NT2/D1 (cell line): ENCODE results near the gene SYT4.

Source experiments
- DNase-seq: peaks from one replicate; pipeline ENCODE4 v3.0.0-alpha.2; 2011; ENCODE audit warnings: low read depth, low spot score
- H3K27me3 ChIP-seq: 2 replicates; pipeline ENCODE4 v1.6.0; 2011; ENCODE audit warnings: mild to moderate bottlenecking; ENCODE audit not compliant: insufficient read length, insufficient read depth
- H3K36me3 ChIP-seq: 2 replicates; pipeline ENCODE4 v1.6.1; 2011; ENCODE audit warnings: mild to moderate bottlenecking, low read length, mixed read lengths; ENCODE audit not compliant: insufficient read depth, insufficient read length
- H3K4me1 ChIP-seq: 2 replicates; pipeline ENCODE4 v1.5.1; 2011; ENCODE audit not compliant: insufficient read depth, insufficient read length
- H3K4me3 ChIP-seq: 2 replicates; pipeline ENCODE4 v1.5.1; 2011; ENCODE audit warnings: low read depth; ENCODE audit not compliant: insufficient read length
- H3K9ac ChIP-seq: 2 replicates; pipeline ENCODE4 v1.6.0; 2011; ENCODE audit warnings: low read depth; ENCODE audit not compliant: insufficient read length
- H3K9me3 ChIP-seq: 2 replicates; pipeline ENCODE4 v1.5.1; 2011; ENCODE audit warnings: mild to moderate bottlenecking, low read length; ENCODE audit not compliant: insufficient read depth
- SUZ12 ChIP-seq: IDR thresholded peaks from 2 replicates; pipeline ENCODE4 v1.6.1; 2011; ENCODE audit not compliant: insufficient read length, insufficient read depth; ENCODE audit errors: extremely low read depth
- YY1 ChIP-seq: IDR thresholded peaks from 2 replicates; pipeline ENCODE4 v1.6.1; 2011; ENCODE audit not compliant: insufficient read length, insufficient read depth
- ZNF274 ChIP-seq: IDR thresholded peaks from 2 replicates; pipeline ENCODE4 v1.6.1; 2011; ENCODE audit warnings: mild to moderate bottlenecking, low read depth, low read length

The SYT4 gene

GRCh38 chr18:43279015-43279744 lies 1.9 kb upstream of the SYT4 start:
- Histone ChIP-seq H3K4me3 (no peak overlapping the region), H3K27me3 (no peaks in the 10 kb centered on the region), H3K36me3 (no peaks in the 10 kb centered on the region), H3K9ac (no peak overlapping the region), H3K9me3 (no peaks in the 10 kb centered on the region), H3K4me1 (no peaks in the 10 kb centered on the region)
- TF ChIP-seq SUZ12 (no peak), ZNF274 (no peak), YY1 (no peak)
- peak; percentile 65 for DNase-seq

GRCh38 chr18:43278355-43278754 lies 1.1 kb upstream of the SYT4 start:
- H3K4me1 ChIP-seq = no peaks in the 10 kb centered on the region
- no peaks in the 10 kb centered on the region for H3K36me3 ChIP-seq
- TF ChIP-seq SUZ12 = no peak
- no peak for TF ChIP-seq ZNF274
- TF ChIP-seq YY1 = no peak
- H3K9ac ChIP-seq = no peak overlapping the region
- H3K27me3 ChIP-seq = no peaks in the 10 kb centered on the region
- DNase-seq = no peak
- no peaks in the 10 kb centered on the region for H3K9me3 ChIP-seq
- H3K4me3 ChIP-seq = no peak overlapping the region

GRCh38 chr18:43276491-43276890 lies 799 bp downstream of the SYT4 start:
- no peak overlapping the region for H3K4me3 ChIP-seq
- H3K36me3 ChIP-seq = no peaks in the 10 kb centered on the region
- H3K9me3 ChIP-seq = no peaks in the 10 kb centered on the region
- H3K4me1 ChIP-seq = no peaks in the 10 kb centered on the region
- H3K9ac ChIP-seq = no peak overlapping the region
- DNase-seq = no peak
- TF ChIP-seq ZNF274 (no peak), SUZ12 (no peak), YY1 (no peak)
- H3K27me3 ChIP-seq = no peaks in the 10 kb centered on the region

- no peak overlapping the region for H3K9ac ChIP-seq
- H3K27me3 ChIP-seq = no peaks in the 10 kb centered on the region
- no peak overlapping the region for H3K4me3 ChIP-seq
- DNase-seq = no peak
- no peaks in the 10 kb centered on the region for H3K9me3 ChIP-seq
- H3K4me1 ChIP-seq = no peaks in the 10 kb centered on the region
- H3K36me3 ChIP-seq = no peaks in the 10 kb centered on the region
- TF ChIP-seq YY1 = no peak
- no peak for TF ChIP-seq SUZ12
- TF ChIP-seq ZNF274 = no peak
These were observed 1.7 kb downstream of the SYT4 start for GRCh38 chr18:43275546-43275945.

- no peak for TF ChIP-seq ZNF274
- no peak for TF ChIP-seq YY1
- TF ChIP-seq SUZ12 = no peak
- Histone ChIP-seq H3K9me3 (no peaks in the 10 kb centered on the region), H3K36me3 (no peaks in the 10 kb centered on the region), H3K9ac (no peak overlapping the region), H3K27me3 (no peaks in the 10 kb centered on the region), H3K4me1 (no peaks in the 10 kb centered on the region), H3K4me3 (no peak overlapping the region)
- DNase-seq = no peak
These were observed 2.8 kb downstream of the SYT4 start for GRCh38 chr18:43274526-43274925.

- no peak overlapping the region for H3K9ac ChIP-seq
- H3K27me3 ChIP-seq = no peaks in the 10 kb centered on the region
- peak; percentile 25 for DNase-seq
- no peaks in the 10 kb centered on the region for H3K36me3 ChIP-seq
- no peak overlapping the region for H3K4me3 ChIP-seq
- TF ChIP-seq YY1 (no peak), SUZ12 (no peak), ZNF274 (no peak)
- H3K9me3 ChIP-seq = no peaks in the 10 kb centered on the region
- no peaks in the 10 kb centered on the region for H3K4me1 ChIP-seq
These were observed 5.5 kb downstream of the SYT4 start for GRCh38 chr18:43271593-43272432.

GRCh38 chr18:43267818-43268217 lies 9.5 kb downstream of the SYT4 start:
- Histone ChIP-seq H3K36me3 (no peaks in the 10 kb centered on the region), H3K4me3 (no peak overlapping the region), H3K9ac (no peak overlapping the region), H3K27me3 (no peaks in the 10 kb centered on the region), H3K4me1 (no peaks in the 10 kb centered on the region), H3K9me3 (no peaks in the 10 kb centered on the region)
- TF ChIP-seq ZNF274 (no peak), YY1 (no peak), SUZ12 (no peak)
- no peak for DNase-seq
